Measurements from ENCODE around the gene OSBPL1A. TPM values are rescaled to one million over a fixed set of nuclear protein-coding genes. Genes with fewer than 3 reads are reported as not detected.

OSBPL1A gene
- total RNA-seq, 1 donor from 2014 or later = 1.5 TPM

DNA sequence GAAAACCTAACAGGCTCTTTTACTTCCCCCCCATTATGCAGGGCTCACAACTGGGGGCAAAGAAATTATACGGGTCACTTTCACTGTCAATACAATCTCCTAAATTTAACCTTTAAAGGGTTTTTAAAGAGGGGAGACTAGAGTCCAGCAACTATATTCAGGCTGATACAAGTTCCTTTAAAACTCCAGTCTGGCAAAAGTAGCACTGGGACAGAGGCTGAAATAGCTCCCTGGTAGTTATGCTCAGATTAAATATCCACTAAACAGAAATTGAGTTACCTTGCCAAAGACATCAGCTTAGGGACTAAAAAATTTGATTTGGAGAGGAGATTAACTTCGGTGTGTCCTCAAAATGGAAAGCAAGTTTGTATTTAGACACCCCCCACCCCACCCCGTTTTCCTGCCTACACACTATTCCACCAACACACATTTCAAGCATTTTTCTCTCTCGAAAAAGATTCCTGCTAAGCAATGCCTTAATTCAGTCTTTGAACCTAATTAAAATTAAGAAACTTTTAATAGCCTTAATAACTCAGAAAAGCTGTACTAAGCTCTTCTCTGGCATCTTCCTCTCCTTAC is 127.2 kb downstream of the OSBPL1A start:
- intact Hi-C loops (cut with micrococcal nuclease) = no loop called here

DNA sequence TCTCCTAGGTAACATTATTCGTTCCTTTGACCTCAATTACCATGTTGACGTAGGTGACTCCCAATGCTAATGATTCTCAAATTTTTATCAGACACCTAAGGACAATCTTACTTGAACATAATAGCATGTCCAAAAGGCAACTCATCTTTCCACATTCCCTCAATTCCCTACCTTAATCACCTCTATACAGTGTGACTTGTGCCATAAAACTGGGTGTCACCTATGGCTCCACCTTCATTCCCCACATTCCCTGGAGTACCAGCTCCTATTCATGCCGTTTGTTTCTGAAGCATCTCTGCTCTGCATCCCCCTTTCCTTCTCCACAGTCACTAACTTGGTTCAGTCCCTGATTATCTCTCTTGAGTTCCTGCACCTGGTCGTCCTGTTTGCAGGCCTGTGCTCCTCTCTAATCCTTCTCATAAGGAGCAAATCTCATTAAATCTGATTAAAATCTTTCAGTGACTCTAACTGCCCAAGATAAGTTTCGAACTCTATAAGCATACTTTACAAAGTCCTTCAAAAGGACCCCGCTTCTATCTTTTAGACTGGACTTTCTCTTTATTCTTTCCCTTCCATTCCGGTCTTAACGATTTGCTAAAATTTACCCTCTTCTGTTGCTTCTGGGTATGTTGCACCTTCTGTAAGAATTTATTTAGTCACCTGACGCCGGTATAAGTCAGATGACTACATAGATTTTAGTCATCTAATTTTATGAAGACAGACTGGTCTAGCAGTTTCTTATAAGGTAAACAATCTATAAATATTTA is 128.7 kb downstream of the OSBPL1A start:
- intact Hi-C loops (cut with micrococcal nuclease) = no loop called here

DNA sequence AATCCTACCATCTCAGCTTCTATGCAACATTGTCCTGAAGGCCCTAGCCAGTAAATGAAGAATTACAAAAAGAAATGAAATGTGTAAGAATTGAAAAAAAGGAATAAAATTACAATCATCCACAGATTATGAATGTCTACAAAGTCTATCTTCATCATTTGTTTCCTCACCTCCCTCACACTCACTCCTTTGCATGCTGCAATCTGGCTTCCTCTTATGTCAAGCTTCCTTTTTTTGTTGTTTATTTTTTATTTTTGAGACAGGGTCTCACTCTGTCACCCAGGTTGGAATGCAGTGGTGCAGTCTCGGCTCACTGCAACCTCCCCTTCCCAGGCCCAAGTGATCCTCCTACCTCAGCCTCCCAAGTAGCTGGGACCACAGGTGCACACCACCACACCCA is 129.7 kb downstream of the OSBPL1A start:
- intact Hi-C loops (cut with micrococcal nuclease) = no loop called here

DNA sequence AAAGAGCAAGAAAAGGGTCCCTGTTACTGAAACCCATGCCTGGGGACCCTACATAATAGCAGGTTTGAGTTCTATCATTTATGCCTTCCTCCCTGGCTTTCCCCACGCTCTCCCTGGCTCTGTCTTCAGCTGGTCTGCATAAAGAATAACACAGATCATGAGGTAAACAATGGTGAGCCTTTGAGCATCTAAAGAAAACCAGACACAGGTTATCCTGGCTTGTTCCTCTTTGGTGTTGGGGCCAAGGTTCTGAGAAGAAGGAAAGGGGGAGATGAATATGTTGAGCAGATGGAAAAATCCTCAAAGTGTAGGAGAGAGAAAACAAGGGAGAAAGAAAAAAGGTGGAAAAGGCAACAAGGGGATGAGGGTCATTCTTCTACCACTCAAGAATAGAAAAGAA is 131.5 kb downstream of the OSBPL1A start:
- intact Hi-C loops (cut with micrococcal nuclease) = no loop called here

DNA sequence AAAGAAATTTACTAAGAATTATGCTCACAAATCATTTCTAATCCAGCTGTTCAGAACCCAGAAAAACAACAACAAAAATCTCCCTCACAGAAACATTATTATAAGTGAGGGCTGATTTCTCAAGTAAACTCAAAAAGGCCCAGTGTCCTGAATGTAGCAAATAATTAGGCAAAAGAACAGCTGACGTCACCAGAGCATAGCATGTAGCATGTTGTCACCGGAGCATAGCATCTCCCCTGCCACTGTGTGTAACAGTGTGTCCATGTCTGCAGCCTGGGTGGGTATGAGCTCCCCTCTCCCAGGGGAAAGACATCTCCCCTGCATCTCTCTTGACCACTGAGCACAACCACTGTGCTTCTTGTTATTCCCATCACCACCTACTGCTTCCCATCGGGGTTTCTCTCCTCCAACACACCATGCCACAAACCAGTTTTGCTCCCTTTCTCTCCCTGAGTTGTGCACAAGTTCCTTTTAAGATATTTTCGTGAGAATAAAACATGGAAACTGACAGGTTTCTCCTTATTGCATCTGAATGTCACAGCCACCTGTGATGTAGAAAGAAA is 132.0 kb downstream of the OSBPL1A start:
- intact Hi-C loops (cut with micrococcal nuclease) = no loop called here

DNA sequence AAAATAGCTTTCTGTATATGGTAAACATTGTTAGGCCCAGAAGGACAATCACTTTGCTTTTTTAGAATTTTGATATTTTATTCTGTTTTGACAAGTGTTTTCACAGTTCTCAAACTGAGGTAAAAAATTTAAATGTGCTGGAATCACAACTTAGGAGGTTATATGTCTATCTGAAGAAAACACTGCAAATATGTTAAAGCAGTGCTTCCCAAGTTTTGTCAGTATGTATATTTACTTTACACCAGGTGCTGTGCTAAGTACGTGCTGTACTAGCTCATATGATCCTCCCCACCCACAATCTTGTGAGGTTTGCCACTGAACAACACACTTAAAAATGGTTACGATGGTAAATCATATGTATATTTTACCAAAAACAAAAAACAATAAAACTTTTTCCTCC is 134.6 kb downstream of the OSBPL1A start:
- intact Hi-C loops (cut with micrococcal nuclease) = no loop called here

DNA sequence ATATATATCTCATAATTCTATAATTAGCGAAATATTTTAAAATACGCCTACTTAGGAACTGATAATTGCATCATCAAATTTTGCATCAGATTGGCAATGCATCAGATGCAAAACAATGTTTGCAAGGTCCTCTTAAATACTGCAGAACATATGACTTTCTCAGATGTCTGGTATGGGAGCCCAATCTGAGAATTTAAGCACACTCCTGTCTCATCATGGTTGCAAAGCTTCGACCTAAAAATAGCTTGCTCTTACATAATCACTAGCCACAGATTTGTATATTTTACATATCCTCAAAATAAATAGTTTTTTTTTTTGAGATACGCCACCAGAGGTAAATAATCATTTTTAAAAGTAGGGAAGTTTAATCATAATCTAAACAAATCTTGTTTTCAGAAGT is 135.5 kb downstream of the OSBPL1A start:
- intact Hi-C loops (cut with micrococcal nuclease) = no loop called here

DNA sequence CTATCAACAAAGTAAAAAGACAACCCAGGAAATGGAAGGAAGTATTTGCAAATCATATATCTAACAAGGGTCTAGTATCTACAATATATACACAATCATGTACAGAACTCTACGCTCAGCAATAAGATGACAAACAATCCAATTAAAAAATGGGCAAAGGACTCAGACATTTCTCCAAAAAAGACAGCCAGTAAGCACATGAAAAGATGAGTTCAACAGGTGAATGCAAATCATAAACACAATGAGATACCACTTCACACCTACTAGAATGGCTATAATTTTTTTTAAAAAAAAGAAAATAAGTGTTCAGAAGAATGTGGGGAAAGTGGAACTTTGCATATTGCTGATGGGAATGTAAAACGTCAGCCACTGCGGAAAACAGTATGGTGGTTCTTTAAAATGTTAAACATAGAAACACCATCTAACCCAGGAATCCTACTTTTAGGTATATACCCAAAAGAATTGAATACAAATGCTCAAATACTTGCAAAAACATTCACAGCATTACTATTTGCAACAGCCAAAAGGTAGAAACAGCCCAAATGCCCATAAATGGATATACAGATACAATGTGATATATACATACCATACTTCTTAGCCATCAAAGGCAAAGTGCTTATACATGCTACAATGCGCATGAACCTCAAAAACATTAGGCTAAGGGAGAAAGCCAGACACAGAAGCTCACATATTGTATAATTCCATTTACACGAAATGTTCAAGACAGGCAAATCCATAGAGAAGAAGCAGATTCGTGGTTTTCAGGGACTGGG is 137.6 kb downstream of the OSBPL1A start:
- intact Hi-C loops (cut with micrococcal nuclease) = no loop called here

DNA sequence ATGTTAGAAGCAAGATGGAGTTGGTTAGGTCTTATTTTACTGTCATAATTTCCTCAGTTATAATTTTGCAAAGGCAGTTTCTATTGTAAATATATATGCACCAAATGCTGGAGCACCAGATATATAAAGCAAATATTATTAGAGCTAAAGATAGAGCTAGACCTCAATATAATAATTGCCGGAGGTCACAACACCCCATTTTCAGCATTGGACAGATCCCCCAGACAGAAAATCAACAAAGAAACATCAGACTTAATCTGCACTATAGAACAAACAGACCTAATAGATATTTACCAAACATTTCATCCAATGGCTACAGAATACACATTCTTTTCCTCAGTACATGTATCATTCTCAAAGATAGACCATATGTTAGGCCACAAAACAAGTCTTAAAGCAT is 143.6 kb downstream of the OSBPL1A start:
- intact Hi-C loops (cut with micrococcal nuclease) = no loop called here

DNA sequence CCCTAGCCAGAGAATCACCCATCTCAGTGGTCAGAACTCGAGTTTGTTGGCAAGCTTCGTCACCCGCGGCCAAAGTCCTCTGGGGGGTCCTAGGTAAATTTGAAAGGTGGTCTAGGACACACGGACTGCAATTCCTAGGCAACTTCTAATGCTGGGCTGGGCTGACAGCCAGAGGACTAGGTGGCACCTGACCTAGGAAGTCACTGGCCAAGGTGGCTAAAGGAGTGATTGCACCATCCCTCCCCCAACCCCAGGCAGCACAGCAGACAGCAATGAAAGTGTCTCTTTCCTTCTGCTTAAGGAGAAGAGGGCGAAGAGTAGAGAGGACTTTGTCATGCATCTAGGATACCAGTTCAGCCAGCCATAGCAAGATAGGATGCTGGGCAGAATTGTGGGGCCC is 147.9 kb downstream of the OSBPL1A start:
- intact Hi-C loops (cut with micrococcal nuclease) = no loop called here

DNA sequence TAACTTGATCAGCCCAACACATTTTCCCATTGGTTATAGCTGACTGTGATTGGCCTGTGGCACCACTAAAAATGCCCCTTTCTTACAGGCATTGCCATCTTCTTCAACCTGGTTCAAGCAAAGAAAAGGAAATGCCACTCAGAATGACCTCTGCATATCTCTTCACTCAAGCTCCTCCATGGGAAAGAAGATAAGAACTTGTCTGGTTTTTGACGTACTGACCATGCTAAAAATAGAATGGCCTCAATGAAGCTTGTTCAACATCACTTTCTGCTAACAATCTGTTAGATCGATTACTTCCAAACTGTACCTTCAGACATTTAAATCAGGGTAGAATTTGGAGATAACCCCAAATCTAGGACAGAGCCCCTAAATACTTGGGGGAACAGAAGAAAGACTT is 149.3 kb downstream of the OSBPL1A start:
- intact Hi-C loops (cut with micrococcal nuclease) = no loop called here

DNA sequence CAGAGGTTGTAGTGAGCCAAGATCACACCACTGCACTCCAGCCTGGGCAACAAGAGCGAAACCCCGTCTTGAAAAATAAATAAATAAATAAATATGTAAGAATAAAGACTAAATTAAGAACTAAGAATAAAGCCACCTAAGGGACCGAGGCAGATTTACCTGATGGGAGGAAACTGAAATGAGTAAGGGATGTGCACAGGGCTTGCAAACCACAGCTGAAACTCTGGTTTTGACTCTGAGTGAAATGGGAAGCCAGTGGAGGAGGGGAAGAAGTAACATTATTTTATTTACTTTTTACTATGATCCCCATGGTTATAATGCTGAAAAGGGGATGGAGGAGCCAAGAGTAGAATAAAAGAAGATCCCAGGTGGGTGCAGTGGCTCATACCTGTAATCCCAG is 151.5 kb downstream of the OSBPL1A start:
- intact Hi-C loops (cut with micrococcal nuclease) = no loop called here

DNA sequence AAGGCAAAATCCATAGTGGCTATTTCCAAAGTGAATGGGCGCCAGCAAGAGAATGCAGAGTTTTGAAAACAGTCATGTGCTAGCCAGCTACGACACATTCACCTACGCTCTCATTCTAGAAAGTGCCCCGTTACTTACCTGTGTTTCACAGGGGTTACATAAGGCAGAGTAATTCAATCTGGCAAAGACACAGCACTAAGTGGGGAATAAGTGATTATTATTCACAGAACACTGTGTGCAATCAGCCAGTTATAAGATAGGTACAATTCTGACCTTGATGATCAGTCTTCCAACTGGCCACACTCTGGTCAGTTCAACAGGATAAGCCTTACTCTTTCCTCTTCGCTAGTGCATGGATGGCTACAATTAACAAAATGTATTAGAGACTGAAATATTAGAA is 152.9 kb downstream of the OSBPL1A start:
- intact Hi-C loops (cut with micrococcal nuclease) = no loop called here

DNA sequence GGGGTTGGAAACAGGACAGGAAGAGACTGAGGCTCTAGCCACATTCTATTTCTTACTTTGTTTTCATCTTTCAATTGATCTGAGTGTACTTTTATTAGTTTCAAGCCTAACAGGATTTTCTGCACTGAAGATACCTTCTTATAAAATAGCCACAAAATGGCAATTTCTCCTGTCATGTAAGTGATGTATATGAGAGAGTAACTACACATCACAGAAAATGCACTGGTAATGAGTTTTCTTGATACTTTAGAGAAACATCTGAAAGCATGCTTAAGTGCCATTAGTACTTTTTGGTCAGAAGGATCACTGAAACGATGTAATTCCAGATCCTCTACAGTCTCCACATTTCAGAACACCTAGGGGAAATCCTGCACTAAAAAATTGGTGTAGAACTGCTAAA is 153.9 kb downstream of the OSBPL1A start:
- intact Hi-C loops (cut with micrococcal nuclease) = no loop called here

DNA sequence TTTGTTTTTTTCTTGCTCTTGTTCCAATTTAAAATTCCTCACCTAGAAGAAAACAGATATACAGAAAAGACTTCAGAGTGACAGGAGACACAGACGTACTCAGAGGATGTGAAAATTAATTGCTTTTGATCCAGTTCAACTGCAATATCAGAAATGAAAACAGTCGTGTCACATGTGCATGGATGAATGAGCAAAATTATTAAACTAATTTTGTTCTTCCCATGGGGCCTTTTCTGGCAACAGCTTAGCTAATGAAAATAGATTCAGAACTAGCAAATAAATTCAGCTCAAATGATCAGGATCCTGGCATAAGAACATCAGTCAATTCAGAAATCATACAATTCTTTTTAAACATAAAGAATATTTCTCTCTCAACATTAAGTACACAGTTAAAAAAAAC is 158.3 kb downstream of the OSBPL1A start:
- intact Hi-C loops (cut with micrococcal nuclease) = no loop called here

DNA sequence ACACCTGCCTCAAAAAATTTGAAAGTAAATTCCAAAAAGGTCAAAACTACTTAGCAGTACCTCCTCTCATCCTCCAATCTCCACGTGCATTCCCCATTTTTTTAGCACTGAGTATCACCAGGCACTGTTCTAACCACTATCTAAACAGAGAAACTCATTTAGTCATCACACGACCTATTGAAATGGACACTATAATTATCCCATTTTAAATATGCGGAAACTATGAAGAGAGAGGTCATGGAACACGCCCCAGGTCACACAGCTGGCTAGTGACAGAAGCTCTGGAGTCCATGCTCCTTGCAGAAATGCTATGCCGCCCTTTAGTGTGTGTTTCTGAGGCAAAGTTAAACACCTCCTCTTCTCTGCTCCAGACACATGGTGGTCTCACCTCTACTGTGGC is 159.2 kb downstream of the OSBPL1A start:
- intact Hi-C loops (cut with micrococcal nuclease) = no loop called here

DNA sequence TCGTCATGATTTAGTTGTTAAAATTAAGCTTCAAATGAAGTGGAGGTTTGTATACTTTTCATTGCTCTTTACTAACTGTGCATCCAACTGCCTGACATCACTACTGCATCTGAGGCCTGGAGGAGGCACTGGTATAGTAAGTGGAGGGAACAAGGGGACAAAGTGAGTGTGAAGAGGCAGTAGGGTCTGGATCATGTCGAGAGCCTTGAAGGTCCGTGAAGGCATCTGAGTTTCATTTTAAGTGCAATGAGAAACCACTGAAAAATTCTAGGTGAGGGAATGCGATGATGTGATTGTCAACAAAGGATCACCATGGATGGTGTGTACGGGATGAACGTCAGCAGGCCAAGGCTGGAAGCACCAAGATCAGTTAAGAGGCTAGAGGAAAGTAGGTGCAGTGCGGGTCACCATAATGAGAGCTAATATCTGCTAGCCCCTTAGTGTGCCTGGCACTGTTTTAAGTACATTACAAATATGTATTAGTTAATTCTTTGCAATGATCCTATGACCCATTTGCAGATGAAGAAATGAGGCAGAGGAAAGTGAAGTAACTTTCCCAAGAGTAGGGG is 162.7 kb downstream of the OSBPL1A start:
- intact Hi-C loops (cut with micrococcal nuclease) = no loop called here

DNA sequence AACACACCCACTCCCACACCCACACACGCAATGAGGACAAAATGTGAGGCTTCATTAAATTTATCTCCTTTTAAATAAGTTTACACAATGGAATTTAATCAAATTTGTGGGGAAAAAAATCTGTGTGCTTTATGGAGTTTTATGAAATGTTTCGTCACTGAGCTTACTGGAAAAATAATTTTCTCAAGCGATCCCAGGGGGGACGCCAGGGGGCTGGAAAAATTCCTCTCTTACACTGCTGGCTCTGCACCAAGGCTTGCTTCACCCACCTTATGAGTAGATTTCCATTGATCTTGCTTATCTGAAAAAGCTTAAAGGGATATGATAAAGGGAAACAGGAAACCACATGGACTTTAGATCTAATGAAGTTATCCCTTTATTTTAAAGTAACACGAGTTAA is 163.3 kb downstream of the OSBPL1A start:
- intact Hi-C loops (cut with micrococcal nuclease) = no loop called here

DNA sequence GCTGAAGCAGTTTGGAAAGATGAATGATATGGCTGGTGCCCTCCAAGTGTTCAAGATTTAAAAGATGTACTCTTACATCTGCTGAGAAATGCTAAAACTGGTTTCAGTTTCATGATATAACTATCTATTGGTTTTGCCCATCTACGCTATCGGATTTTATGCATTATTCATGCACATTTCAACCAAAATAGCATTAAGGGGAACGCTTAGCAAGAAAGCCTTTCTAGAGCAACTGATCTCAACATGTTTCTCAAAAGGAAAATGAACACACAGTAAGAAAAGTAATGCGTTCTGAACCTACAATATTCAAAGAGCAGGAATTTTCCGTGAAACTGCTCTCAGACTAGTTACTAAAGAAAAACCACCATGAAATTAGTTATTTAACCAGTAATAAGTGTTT is 164.8 kb downstream of the OSBPL1A start:
- intact Hi-C loops (cut with micrococcal nuclease) = no loop called here

DNA sequence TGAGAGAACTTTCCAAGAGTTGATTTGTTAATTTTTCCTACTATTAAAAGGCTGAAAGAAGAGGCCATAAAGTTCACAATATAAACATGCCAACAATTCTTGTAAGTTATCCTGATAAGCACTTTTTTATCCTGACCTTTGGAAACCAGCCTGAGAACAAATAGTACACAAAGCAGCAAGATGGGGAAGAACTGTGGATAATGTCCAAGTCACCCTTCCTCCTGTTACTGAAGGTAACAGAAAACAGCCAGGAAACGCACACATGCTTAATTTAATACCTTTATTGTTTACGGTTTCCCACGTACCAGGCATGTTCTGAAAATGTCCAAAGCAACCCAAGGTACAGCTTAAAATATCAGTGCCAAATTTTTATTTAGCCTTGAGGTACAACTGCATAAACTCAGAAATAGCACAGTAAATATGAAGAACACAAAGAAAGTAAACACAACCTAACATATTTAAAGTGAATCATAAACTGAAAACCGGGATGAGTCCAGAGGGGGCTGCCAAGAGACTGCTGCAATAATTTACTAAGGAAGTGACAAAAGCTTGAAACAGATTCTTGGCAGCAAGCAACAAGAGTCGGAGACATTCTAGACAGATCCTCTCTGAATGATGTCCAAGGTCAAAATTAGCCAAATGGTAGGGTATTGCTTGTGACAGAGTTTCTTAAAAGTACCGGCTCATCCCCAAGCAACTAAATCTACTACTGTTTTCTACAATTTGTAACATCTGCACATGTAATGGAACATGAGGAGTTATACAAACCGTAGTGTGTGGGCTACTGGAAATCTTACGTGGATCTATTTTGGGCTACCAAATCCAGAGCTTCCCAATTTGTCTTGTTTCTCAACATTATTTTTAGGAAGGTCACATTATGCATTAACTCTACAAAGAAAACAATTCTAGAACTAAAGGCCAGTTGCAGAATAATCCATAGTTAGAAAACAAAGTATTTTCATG is 165.6 kb downstream of the OSBPL1A start:
- intact Hi-C loops (cut with micrococcal nuclease) = no loop called here

DNA sequence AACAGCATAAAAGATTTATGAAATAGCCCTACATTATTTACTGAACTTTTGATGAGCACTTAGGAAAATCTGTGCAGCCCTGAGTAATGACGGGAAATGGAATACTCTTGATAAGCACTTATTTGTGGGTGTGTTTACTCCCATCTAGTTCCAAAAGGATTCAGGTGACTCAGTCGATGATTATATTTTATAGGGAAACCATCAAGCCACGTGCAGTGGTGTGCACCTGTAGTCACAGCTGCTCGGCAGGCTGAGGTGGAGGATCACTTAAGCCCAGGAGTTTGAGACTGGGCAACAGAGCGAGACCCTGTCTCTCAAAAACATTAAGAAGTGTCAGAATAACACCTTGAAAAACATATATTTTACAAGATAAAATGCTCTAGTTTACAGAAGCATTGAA is 166.9 kb downstream of the OSBPL1A start:
- intact Hi-C loops (cut with micrococcal nuclease) = no loop called here

Measured in T-helper 2 cell treated with Interferon-gamma antibody and Interleukin-4, amounts not matched to agents 100 ng/mL and 5 ng/mL, for 36 hours (primary cell).